ENCODE data around the gene PRPF38B.
"Not testable (repeated sequence)": the region's sequence is repeated elsewhere in the genome, so short reads cannot be mapped to it uniquely, and the experiment has no call there.

Gene PRPF38B

DNA sequence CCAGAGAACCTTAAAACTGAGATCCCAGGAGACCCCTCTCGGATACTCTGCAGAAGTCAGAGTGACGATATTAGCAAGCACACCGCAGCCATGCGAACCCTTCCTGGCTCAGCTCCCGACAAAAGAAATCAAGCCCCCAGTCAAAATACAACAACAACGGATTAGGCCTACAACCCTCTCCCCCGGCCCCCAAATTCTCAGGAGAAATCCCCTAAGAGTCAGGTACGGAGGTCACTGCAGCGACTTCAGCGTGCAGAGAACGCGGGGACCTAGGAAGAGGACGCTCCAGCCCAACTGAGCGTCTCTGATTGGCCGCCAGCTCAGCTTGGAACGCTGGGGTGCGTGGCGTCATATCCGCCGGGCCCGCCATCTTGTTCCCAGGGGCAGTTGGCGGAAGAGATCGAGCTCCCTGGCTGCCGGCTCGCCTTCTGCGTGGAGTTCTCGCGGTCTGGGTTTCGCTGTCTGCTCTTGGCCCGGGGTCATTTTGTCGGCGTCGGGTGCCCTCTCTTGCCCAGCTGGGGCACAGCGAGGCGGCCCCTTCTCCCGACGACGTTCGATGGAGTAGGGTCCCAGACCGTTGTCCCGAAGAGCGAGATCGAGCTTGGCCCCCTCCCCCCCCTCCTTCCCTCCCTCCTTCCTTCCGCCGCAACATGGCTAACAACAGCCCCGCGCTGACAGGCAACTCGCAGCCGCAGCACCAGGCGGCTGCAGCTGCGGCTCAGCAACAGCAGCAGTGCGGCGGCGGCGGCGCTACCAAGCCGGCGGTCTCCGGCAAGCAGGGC lies at the start of gene PRPF38B:
Gene PRPF38B, plus strand, starts transcription at position 369 of the 782 bp plus-strand sequence. Its CDS starts 282 bp downstream, at position 651.
- DNase-seq, result peak; percentile 91 to 98 (median 94)

DNA sequence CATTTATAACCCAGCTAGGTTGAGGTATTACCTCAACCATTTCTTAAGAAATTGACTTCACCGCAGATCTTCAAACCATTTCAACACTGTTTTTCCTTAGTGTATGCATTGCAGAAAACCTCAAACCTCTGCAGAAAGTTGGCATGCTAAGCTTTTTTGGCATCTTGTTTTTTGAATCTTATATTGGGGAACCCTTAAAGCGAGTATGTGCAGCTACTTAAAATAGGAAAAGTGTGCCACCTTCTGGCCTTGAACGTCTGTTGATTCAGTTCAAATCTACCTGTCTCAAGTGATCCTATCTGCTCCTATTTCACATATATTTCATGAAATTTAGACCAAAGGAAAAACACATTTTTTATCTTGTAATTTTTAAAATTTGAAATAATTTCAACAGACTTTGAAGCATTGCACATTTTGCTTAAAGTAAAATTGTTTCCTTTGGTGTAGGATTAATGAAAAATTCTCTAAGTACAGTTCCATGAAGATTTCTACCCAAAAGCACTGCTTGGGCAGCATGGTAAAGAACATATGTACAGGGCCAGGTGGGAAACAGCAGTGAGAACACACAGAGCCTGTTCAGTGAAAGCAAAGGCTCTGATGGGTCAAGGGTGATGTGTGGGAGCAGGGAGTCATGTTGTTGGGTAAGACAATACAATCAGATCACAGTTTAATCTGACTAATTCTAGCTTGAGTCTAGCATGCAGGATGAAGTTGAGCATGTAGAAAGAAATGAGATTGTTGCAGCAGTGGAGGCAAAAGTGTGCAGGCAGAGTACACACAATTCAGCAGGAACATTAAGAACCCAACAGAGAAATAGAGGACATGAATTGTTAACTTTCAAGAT lies 48.4 kb upstream of the PRPF38B start:
- DNase-seq, result peak in 5 of 6 experiments; percentile 18 to 71 (median 60)

GRCh38 chr1:108644984-108645383 lies 47.1 kb upstream of the PRPF38B start:
- DNase-seq, result peak; percentile 8 to 66 (median 46)

- peak in 2 of 6 experiments; percentile 22 to 51 for DNase-seq
These were observed 46.4 kb upstream of the PRPF38B start for GRCh38 chr1:108645564-108646184.

DNA sequence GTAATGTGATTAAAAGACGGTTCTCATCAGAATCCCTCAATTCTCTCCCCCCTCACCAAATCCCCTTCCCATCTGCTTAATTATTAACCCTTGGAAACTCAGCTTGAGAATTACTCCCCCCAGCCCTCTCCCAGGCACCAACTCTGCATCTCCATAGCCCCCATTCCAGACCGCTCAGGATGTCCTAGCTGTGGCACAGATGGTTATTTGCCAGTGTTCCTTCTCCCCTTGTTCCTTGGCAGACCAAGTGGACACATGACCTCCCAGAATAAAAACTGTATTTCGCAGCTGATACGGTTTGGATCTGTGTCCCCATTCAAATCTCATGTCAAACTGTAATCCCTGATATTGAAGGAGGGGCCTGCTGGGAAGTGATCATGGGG lies 45.9 kb upstream of the PRPF38B start:
- DNase-seq, result no peak

DNA sequence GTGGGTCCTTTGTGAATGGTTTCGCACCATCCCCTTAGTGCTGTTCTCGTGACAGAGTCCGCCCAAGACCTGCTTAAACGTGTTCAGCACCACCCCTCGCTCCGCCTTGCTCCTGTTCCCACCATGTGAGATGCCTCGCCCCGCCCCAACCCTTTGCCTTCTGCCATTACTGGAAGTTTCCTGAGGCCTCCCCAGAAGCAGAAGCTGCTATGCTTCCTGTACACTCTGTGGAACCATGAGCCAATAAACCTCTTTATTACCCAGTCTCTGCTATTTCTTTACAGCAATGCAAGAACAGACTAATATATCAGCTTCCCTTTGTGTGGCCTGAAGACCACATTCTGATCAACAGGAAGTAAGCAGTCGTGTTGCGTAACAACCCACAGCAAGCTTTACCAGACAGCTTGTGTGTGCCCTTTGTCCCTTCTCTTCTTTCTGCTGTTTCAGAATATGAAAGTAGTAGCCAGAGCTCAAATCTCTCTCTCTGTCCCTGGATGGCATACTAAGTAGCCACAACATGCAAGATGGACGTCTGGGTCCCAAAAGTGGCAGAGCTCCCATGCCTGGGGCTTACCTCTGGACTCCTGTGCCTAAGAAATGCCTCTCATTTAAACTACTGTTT lies 45.4 kb upstream of the PRPF38B start:
- DNase-seq, result peak; percentile 10 to 78 (median 58)

GRCh38 chr1:108653431-108654105 lies 38.5 kb upstream of the PRPF38B start:
- DNase-seq, result no peak

- DNase-seq, result no peak
These were observed 34.6 kb upstream of the PRPF38B start for GRCh38 chr1:108657356-108658080.

- DNase-seq, result peak; percentile 71 to 94 (median 82)
These were observed 31.0 kb upstream of the PRPF38B start, which contains the start of gene HENMT1 for GRCh38 chr1:108661030-108661609. Gene HENMT1 (minus strand): TSS chr1:108661093. CDS start chr1:108659884, 1,209 bp downstream.

DNA sequence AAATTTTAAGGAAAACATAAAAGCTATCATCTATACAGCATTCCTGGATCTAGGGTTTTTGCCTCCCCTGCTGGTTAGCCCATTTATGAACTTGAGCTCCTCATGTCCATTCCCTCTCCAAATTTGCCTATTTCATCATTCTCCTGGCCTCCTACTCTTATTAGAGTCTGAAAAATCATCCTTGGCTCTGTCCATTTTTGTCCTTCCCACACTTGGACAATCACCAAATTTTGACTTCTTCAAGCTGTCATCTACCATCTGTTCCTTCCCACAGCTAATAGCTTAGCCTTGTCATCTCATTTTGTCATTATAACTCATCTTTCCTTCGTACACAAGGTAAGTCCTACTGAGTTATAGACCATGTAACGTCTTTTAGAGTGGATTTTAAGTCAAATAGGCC lies 29.0 kb upstream of the PRPF38B start:
- DNase-seq, result no peak

DNA sequence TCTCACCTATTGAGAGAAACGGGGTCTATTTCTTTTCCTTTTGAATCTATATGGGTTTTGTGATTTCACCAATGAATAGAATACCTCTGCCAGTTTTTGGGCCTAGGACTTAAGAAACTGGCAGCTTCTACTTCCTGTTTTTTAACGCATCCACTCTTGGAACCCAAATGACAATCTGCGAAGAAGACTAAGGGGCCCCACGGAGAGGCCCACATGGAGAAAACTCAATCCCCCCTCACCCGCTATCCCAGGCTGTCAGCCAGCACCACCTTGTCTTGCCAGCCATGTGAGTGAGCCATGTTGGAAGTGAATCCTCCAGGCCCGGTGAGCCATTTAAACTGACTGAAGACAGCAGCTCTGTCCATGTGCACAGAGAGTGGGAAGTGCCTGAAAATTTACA lies 27.6 kb upstream of the PRPF38B start:
- no peak for DNase-seq

DNA sequence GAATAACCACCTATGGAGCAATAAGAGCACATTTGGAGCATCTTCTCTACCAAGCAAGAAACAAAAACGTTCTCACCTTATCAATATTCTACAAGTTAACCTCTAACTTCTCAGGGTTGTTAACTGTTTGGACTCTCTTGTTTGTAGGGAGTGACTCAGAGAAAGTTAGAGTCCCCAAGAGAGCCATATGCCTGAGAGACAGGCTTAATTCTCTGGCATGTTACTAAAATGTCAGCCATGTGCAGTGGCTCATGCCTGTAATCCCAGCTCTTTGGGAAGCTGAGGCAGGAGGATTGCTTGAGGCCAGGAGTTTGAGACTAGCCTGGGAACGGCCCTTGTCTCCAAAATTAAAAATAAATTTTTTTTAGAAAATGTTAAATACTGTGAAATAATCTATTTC lies 27.0 kb upstream of the PRPF38B start:
- no peak for DNase-seq

GRCh38 chr1:108665771-108666170 lies 26.3 kb upstream of the PRPF38B start:
- no peak for DNase-seq

- DNase-seq, result not testable (repeated sequence)
These were observed 24.7 kb upstream of the PRPF38B start for GRCh38 chr1:108667422-108667821.

DNA sequence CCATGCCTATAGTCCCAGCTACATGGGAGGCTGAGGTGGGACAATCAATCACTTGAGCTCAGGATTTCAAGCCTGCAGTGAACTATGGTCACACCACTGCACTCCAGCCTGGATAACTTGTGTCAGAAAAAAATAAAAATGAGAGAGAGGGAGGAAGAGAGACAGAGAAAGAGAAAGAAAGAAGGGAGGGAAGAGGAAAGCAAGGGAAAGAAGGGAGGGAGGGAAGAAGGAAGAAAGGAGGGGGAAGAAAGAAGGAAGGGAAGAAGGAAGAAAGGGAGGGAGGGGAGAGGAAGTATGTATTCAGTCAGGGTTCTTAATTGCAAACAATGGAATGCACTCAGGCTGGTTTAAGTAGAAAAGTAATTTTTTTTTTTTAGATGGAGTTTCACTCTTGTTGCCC lies 23.3 kb upstream of the PRPF38B start:
- DNase-seq, result no peak

GRCh38 chr1:108669679-108670078 lies 22.4 kb upstream of the PRPF38B start:
- no peak for DNase-seq

- no peak for DNase-seq
These were observed 21.9 kb upstream of the PRPF38B start for GRCh38 chr1:108670131-108670773.

DNA sequence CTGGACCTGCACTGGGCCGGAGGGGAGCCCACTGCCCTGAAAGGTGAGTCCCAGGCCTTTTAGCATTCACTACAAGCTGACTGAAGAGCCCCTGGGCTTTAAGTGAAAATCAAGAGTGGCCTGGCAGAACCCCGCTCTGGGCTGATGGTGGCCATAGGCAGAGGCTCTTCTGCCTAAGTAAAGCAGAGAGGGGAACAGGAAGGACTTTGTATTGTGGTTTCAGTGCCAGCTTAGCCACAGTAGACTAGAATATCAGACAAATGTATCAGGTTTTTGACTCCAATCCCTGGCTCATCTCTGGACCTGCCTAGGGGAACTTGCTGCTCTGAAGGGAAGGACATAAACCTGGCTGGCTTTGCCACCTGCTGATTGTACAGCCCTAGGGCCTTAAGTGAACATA lies 21.0 kb upstream of the PRPF38B start:
- DNase-seq, result no peak

DNA sequence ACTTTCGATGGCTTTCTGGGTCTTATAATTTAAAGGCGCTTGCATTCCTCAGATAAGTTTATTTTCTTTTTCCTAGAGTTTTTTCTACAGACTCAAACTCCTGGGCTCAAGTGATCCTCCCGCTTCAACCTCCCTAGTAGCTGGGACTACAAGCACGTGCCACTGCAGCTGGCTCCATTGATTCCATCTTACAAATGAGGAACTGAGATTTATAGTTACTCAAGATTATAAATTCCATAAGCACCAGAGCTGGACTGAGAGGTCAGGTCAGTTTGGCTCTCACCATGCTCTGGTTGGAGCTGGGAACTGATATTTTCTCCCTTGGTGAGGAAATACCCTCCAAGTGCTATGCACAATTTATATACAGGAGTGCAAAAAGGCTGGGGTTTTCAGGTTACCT lies 13.4 kb upstream of the PRPF38B start:
- no peak for DNase-seq

DNA sequence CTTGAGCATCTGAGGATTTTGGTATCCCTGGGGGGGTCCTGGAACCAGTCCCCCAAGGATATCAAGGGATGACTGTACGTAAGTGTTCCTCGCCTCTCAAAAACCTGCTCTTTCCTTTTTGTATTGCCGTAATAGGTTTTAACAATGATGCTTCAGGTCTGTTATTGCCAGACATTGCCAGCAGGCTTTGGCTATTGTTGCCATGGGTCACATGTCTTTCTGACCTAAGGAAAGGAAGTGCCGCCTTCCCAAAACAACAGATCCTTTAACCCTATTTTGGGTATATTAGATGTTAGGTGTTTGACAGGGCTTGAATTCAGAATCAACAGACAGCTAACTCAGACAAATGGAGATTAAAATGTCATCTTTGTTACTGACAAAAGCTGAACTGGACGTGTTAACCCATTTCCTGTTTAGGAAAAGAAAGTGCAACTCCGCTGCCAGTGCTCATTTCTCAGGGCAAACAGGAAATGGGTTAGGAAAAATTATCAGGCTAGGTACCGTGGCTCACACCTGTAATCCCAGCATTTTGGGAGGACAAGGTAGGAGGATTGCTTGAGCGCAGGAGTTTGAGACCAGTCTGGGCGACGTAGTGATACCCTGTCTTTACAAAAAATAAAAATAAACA lies 12.4 kb upstream of the PRPF38B start:
- DNase-seq, result no peak

All from stimulated activated naive CD4-positive, alpha-beta T cell (primary cell).